Hepatocyte (in vitro differentiated cells): ENCODE data around the gene ARHGAP10. TPM values are rescaled to one million over a fixed set of nuclear protein-coding genes. Genes with fewer than 3 reads are reported as not detected.

ENCODE experiments used
- DNase-seq: peaks from one replicate; pipeline ENCODE4 v3.0.0-alpha.2; 2016; ENCODE audit warnings: low spot score
- H2AFZ ChIP-seq: fragments of 200-600 bp; sonication (generic); 2 replicates; pipeline ENCODE4 v1.6.0; 2016; ENCODE audit warnings: antibody characterized with exemption, mild to moderate bottlenecking
- H3K27ac ChIP-seq: fragments of 200-600 bp; sonication (generic); 2 replicates; pipeline ENCODE4 v1.5.1; 2016; ENCODE audit warnings: mild to moderate bottlenecking
- H3K27me3 ChIP-seq: fragments of 200-600 bp; sonication (generic); 2 replicates; pipeline ENCODE4 v1.6.1; 2016
- H3K36me3 ChIP-seq: fragments of 200-600 bp; sonication (generic); replicated peaks from 2 replicates; pipeline ENCODE4 v1.5.1; 2016; ENCODE audit warnings: low read depth; ENCODE audit not compliant: insufficient read depth
- H3K4me1 ChIP-seq: fragments of 200-600 bp; sonication (generic); 2 replicates; pipeline ENCODE4 v1.5.1; 2016; ENCODE audit warnings: mild to moderate bottlenecking, moderate library complexity; ENCODE audit not compliant: insufficient read depth
- H3K4me2 ChIP-seq: fragments of 200-600 bp; sonication (generic); 2 replicates; pipeline ENCODE4 v1.6.0; 2016
- H3K4me3 ChIP-seq: fragments of 200-600 bp; sonication (generic); 2 replicates; pipeline ENCODE4 v1.5.1; 2016; ENCODE audit warnings: mild to moderate bottlenecking
- H3K79me2 ChIP-seq: fragments of 200-600 bp; sonication (generic); 2 replicates; pipeline ENCODE4 v1.6.0; 2017; ENCODE audit warnings: mild to moderate bottlenecking
- H3K9me2 ChIP-seq: fragments of 200-600 bp; sonication (generic); replicated peaks from 2 replicates; pipeline ENCODE4 v1.6.0; 2017; ENCODE audit warnings: mild to moderate bottlenecking; ENCODE audit not compliant: insufficient read depth
- H3K9me3 ChIP-seq: fragments of 200-600 bp; sonication (generic); 2 replicates; pipeline ENCODE4 v1.5.1; 2016; ENCODE audit warnings: low read depth, mild to moderate bottlenecking
- H4K20me1 ChIP-seq: fragments of 200-600 bp; sonication (generic); 2 replicates; pipeline ENCODE4 v1.6.0; 2016; ENCODE audit warnings: mild to moderate bottlenecking; ENCODE audit not compliant: insufficient read depth, poor library complexity, severe bottlenecking
- EZH2 ChIP-seq: fragments of 200-600 bp; sonication (generic); IDR thresholded peaks from 2 replicates; pipeline ENCODE4 v1.6.1; 2016; ENCODE audit warnings: antibody characterized with exemption, mild to moderate bottlenecking, borderline replicate concordance
- EZH2phosphoT487 ChIP-seq: fragments of 200-600 bp; sonication (generic); IDR thresholded peaks from one replicate; pipeline ENCODE4 v1.6.1; 2018; ENCODE audit warnings: antibody characterized with exemption, mild to moderate bottlenecking, low read depth, moderate library complexity; ENCODE audit not compliant: unreplicated experiment, severe bottlenecking
- WGBS: methylation state at CpG from one replicate; pipeline ENCODE4 v1.1.6; 2016; ENCODE audit warnings: low lambda C conversion rate; ENCODE audit errors: missing lambda C conversion rate; 5-methylcytosine and 5-hydroxymethylcytosine counted together
- polyA plus RNA-seq: library from polyadenylated mRNA; unstranded; fragments of >200 nt; fragmentation: Nextera tagmentation; extraction: Ambion mirVana; gene quantifications from 2 replicates; pipeline ENCODE4 v1.2.1, GENCODE V29; 2016
- total RNA-seq: library from RNA; depleted of rRNA; stranded (reverse); fragments of >200 nt; gene quantifications from 2 replicates; pipeline ENCODE4 v1.2.3, GENCODE V29; 2014
- TF ChIP-seq, protein P1 (sequence below): fragments of 200-600 bp; sonication (generic); IDR thresholded peaks from 2 replicates; pipeline ENCODE4 v1.5.1; 2016; ENCODE audit warnings: antibody characterized with exemption, mild to moderate bottlenecking; ENCODE audit not compliant: poor library complexity

Gene ARHGAP10
- total and polyA plus RNA-seq, 2 experiments from 2014 or later, result 16.8 to 23.4 TPM

DNA sequence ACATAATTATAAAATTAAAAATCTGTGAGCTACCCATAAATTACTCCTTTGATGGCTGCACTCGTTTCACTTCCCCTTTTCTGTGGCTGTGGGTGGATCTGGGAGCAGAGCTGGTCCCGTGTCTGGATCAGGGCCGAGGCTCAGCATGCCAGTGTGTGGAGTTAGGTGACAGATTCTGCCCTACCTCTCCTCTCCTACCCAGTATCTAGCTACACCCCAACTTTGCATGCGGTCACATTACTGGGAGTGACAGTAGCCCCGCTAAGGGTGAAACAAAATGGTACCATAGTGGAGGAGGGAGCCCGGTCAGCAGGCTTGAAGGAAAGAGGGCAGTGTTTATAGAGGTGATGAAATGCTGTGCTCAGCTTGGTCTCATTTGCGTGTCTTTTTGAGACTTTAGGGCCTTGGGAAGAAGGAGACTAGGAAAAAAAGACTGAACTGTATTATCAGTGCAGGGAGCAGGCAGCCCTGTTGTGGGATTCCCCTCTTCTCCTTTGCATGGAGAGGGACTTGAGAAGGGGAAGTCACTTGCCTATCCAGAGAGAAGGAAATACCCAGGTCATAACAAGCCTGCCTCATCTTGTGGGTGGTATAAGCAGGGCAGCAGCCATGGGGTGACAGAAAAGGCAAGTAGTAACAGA is 48.4 kb downstream of the ARHGAP10 start:
- no peak for DNase-seq
- no peaks in the 10 kb centered on the region for H3K9me2 ChIP-seq
- peaks cover 10% of the 10 kb centered on the region for H4K20me1 ChIP-seq
- H3K36me3 ChIP-seq, result no peaks in the 10 kb centered on the region
- TF ChIP-seq EZH2 (no peak), EZH2phosphoT487 (no peak)
- TF ChIP-seq, protein P1, sequence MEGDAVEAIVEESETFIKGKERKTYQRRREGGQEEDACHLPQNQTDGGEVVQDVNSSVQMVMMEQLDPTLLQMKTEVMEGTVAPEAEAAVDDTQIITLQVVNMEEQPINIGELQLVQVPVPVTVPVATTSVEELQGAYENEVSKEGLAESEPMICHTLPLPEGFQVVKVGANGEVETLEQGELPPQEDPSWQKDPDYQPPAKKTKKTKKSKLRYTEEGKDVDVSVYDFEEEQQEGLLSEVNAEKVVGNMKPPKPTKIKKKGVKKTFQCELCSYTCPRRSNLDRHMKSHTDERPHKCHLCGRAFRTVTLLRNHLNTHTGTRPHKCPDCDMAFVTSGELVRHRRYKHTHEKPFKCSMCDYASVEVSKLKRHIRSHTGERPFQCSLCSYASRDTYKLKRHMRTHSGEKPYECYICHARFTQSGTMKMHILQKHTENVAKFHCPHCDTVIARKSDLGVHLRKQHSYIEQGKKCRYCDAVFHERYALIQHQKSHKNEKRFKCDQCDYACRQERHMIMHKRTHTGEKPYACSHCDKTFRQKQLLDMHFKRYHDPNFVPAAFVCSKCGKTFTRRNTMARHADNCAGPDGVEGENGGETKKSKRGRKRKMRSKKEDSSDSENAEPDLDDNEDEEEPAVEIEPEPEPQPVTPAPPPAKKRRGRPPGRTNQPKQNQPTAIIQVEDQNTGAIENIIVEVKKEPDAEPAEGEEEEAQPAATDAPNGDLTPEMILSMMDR, result no peak
- peaks cover 4% of the 10 kb centered on the region for H3K4me1 ChIP-seq
- 95% methylated on average over 7 of the region's 7 CpGs for WGBS
- H2AFZ ChIP-seq, result no peak overlapping the region
- no peak overlapping the region for H3K4me3 ChIP-seq
- no peaks in the 10 kb centered on the region for H3K9me3 ChIP-seq
- H3K27me3 ChIP-seq, result no peaks in the 10 kb centered on the region
- H3K4me2 ChIP-seq, result no peak overlapping the region
- peaks cover 63% of the 10 kb centered on the region for H3K79me2 ChIP-seq
- H3K27ac ChIP-seq, result no peak overlapping the region

DNA sequence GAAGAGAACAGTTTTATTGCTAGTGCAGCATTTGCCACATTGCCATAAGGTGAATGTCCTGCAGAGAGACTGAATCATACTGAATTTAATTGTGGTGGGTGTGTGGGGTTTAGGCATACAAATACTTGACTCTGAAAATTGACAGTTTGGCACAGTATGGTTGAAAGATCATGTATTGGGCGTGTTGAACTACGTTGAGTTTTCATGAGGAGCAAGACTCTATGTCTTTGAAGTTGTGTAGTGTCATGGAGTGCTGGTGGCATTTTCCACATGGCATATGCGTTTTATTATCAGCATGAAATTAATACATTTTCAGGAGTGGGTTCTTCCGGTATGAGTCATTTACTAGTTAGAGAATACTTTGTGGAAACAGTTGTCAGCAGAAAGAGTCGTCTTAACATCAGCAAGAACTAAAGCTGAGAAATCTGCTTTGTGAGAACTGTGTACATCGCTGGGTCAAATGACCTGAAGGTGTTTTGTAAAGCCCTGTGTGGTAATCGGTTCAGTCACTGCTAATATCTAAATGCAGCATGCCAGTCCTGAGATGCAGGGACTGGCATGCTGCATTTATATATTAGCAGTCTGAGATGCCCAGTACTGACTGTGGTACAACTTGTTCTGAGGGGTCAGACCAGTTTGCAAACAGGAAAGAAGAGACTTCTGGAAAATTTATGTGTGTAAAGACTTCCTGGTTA is 50.3 kb downstream of the ARHGAP10 start:
- WGBS, result 57% methylated on average over 7 of the region's 7 CpGs
- H3K4me3 ChIP-seq, result no peak overlapping the region
- H3K9me3 ChIP-seq, result no peaks in the 10 kb centered on the region
- H3K4me1 ChIP-seq, result peaks cover 5% of the 10 kb centered on the region
- H3K27me3 ChIP-seq, result no peaks in the 10 kb centered on the region
- H3K9me2 ChIP-seq, result no peaks in the 10 kb centered on the region
- TF ChIP-seq EZH2phosphoT487, result no peak
- TF ChIP-seq, protein P1, result no peak
- TF ChIP-seq EZH2, result no peak
- peak overlapping the region; percentile 8 for H3K27ac ChIP-seq
- peak; percentile 10 for DNase-seq
- H3K4me2 ChIP-seq, result peak overlapping the region; percentile 23
- peaks cover 10% of the 10 kb centered on the region for H4K20me1 ChIP-seq
- peaks cover 60% of the 10 kb centered on the region for H3K79me2 ChIP-seq
- H2AFZ ChIP-seq, result no peak overlapping the region
- H3K36me3 ChIP-seq, result no peaks in the 10 kb centered on the region

DNA sequence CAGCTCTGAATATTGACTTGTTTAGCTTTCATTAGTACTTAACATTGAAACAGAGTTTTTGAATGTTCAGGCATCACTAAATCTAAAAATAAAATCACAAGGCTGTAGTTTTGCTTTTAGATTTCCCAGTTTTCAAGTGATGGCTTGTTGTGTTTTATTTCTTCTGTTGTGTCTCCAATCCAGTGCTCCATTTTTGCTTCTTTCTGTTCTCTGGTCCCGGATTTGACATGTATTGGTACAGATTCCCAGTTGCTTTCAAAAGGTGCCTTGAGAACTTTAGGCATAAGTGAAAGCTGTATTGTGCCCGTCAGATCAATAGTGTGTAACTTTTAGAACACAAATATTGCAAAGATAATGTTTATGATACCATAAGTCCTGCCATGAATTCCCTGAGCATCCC is 53.2 kb downstream of the ARHGAP10 start:
- H3K27me3 ChIP-seq, result no peaks in the 10 kb centered on the region
- no peaks in the 10 kb centered on the region for H3K36me3 ChIP-seq
- peaks cover 3% of the 10 kb centered on the region for H4K20me1 ChIP-seq
- DNase-seq, result no peak
- TF ChIP-seq, protein P1, result no peak
- TF ChIP-seq EZH2phosphoT487, result no peak
- no peak for TF ChIP-seq EZH2
- H2AFZ ChIP-seq, result no peak overlapping the region
- peaks cover 17% of the 10 kb centered on the region for H3K4me1 ChIP-seq
- no peak overlapping the region for H3K4me3 ChIP-seq
- H3K9me2 ChIP-seq, result no peaks in the 10 kb centered on the region
- peaks cover 50% of the 10 kb centered on the region for H3K79me2 ChIP-seq
- H3K27ac ChIP-seq, result no peak overlapping the region
- WGBS, result 91% methylated on average over 2 of the region's 2 CpGs
- H3K4me2 ChIP-seq, result no peak overlapping the region
- H3K9me3 ChIP-seq, result no peaks in the 10 kb centered on the region
